SJSA1 (cell line): ENCODE results near the gene PFAS. TPM values are rescaled to one million over a fixed set of nuclear protein-coding genes. Genes with fewer than 3 reads are reported as not detected.

Experiments
- DNase-seq, 2 experiments: peaks; one replicate each; pipeline ENCODE4 v3.0.0-alpha.2; 2015 to 2020; ENCODE audit warnings: low spot score in 2 of 2, low read depth in 1 of 2
- H3K27ac ChIP-seq: fragments of 250-450 bp; sonication (Bioruptor Pico); 2 replicates; pipeline ENCODE4 v1.5.1; 2020; ENCODE audit warnings: mild to moderate bottlenecking, moderate library complexity
- H3K27me3 ChIP-seq: fragments of 250-450 bp; sonication (Bioruptor Pico); replicated peaks from 2 replicates; pipeline ENCODE4 v1.5.1; 2020; ENCODE audit warnings: mild to moderate bottlenecking, moderate library complexity
- H3K36me3 ChIP-seq: fragments of 250-450 bp; sonication (Bioruptor Pico); 2 replicates; pipeline ENCODE4 v1.5.1; 2020; ENCODE audit warnings: mild to moderate bottlenecking
- H3K4me1 ChIP-seq: fragments of 250-450 bp; sonication (Bioruptor Pico); replicated peaks from 2 replicates; pipeline ENCODE4 v1.6.1; 2021; ENCODE audit warnings: mild to moderate bottlenecking
- H3K4me3 ChIP-seq: fragments of 250-450 bp; sonication (Bioruptor Pico); 2 replicates; pipeline ENCODE4 v1.5.1; 2020; ENCODE audit warnings: mild to moderate bottlenecking
- H3K9me3 ChIP-seq: fragments of 250-450 bp; sonication (Bioruptor Pico); replicated peaks from 2 replicates; pipeline ENCODE4 v1.5.1; 2020; ENCODE audit warnings: mild to moderate bottlenecking
- total RNA-seq: library from RNA; depleted of rRNA; stranded (reverse); fragments of >200 nt; shearing (Covaris generic); gene quantifications from 2 replicates; pipeline ENCODE4 v1.2.3, GENCODE V29; 2014; rRNA removed

The PFAS gene
- total RNA-seq, 1 experiment from 2014 or later, result 29.3 TPM

DNA sequence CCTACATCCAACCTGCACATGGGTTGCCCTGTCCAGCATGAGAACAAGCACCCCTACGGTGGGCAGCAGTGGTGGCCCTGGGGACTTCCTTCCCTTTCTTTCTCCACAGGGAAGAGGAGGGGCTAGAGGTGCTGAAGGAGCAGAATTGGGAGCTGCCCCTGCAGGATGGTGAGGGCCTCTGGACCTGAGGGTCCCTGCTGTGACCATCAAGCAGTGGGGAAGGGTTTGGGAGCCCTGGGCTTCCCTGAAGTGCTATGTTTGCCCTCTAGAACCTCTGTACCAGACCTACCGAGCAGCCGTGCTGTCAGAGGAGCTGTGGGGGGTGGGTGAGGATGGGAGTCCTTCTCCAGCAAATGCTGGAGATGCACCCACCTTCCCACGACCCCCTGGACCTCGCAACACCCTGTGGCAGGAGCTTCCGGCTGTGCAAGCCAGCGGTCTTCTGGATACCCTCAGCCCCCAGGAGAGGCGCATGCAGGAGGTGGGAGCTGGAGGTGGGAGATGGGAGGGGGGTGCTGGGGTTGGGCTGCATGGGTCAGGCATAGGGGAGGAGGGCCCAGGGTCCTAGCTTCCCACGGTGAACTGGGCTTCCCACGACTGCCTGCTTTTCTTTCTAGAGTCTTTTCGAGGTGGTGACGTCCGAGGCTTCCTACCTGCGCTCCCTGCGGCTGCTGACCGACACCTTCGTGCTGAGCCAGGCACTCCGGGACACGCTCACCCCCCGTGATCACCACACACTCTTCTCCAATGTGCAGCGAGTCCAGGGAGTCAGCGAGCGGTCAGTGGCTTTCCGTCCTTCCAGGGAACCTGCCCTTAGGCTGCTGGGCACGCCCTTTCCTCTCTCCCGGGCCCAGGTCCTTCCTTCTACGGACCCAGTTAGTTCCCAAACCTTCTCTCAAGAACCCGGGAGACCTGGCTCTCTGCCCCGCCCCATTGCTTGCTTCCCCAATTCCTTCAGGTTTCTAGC lies 66.0 kb downstream of the PFAS start:
- H3K4me3 ChIP-seq, result no peak overlapping the region
- H3K27me3 ChIP-seq, result peaks cover 22% of the 10 kb centered on the region
- no peaks in the 10 kb centered on the region for H3K4me1 ChIP-seq
- H3K36me3 ChIP-seq, result no peaks in the 10 kb centered on the region
- H3K9me3 ChIP-seq, result no peaks in the 10 kb centered on the region
- no peak overlapping the region for H3K27ac ChIP-seq
- no peak for DNase-seq

DNA sequence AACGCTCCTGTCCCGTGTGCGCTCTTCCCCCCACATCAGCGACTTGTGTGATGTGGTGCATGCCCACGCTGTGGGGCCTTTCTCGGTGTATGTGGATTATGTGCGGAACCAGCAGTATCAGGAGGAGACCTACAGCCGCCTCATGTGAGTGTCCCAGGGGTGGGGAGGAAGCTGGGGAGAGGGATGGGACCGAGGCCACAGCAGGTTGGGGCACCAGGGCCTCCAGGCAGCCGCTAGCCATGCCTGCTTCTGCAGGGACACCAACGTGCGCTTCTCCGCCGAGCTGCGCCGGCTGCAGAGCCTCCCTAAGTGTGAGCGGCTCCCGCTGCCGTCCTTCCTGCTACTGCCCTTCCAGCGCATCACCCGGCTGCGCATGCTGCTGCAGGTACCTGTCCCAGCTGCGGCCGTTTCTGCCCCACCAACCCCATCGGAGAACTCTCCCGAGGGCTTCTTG lies 66.7 kb downstream of the PFAS start:
- Histone ChIP-seq H3K27ac (no peak overlapping the region), H3K9me3 (no peaks in the 10 kb centered on the region), H3K4me3 (no peak overlapping the region), H3K36me3 (no peaks in the 10 kb centered on the region), H3K27me3 (peaks cover 22% of the 10 kb centered on the region), H3K4me1 (no peaks in the 10 kb centered on the region)
- no peak for DNase-seq

GRCh38 chr17:8318010-8318935 lies 69.2 kb downstream of the PFAS start:
- Histone ChIP-seq H3K27ac (no peak overlapping the region), H3K27me3 (peaks cover 14% of the 10 kb centered on the region)

More at GRCh38 chr17:8318010-8318935, 69.2 kb downstream of the PFAS start:
- H3K36me3 ChIP-seq, result no peaks in the 10 kb centered on the region
- no peaks in the 10 kb centered on the region for H3K9me3 ChIP-seq
- H3K4me1 ChIP-seq, result no peaks in the 10 kb centered on the region
- no peak for DNase-seq
- H3K4me3 ChIP-seq, result no peak overlapping the region

Other genes with a start within 250 kb of the PFAS start
- gene GUCY2D, start 246.7 kb upstream of the PFAS start, total RNA-seq, result not detected in 2 replicates
- not detected in 2 replicates for gene ALOX15B, start 210.2 kb upstream of the PFAS start, total RNA-seq
- not detected in 2 replicates for gene ALOX12B, start 161.6 kb upstream of the PFAS start, total RNA-seq
- not detected in 2 replicates for gene ALOXE3, start 130.8 kb upstream of the PFAS start, total RNA-seq
- not detected in 2 replicates for gene HES7, start 125.2 kb upstream of the PFAS start, total RNA-seq
- 1.0 and 8.3 TPM in 2 replicates for gene PER1, start 96.9 kb upstream of the PFAS start, total RNA-seq
- gene VAMP2, start 86.3 kb upstream of the PFAS start, total RNA-seq, result 2.9 and 9.7 TPM in 2 replicates
- gene TMEM107, start 72.9 kb upstream of the PFAS start, total RNA-seq, result 11.5 and 15.9 TPM in 2 replicates
- 4.3 and 7.4 TPM in 2 replicates for gene BORCS6, start 59.1 kb upstream of the PFAS start, total RNA-seq
- gene AURKB, start 38.7 kb upstream of the PFAS start, total RNA-seq, result 99.7 and 119 TPM in 2 replicates
- gene CTC1, start 1.2 kb upstream of the PFAS start, total RNA-seq, result 0.60 and 1.3 TPM in 2 replicates
- 7.6 and 12.7 TPM in 2 replicates for gene RANGRF, start 39.4 kb downstream of the PFAS start, total RNA-seq
- gene SLC25A35, start 46.1 kb downstream of the PFAS start, total RNA-seq, result 0.74 TPM in 1 of 2 replicates, not detected in the other
- not detected in 2 replicates for gene ARHGEF15, start 61.0 kb downstream of the PFAS start, total RNA-seq
- not detected in 2 replicates for gene ODF4, start 90.6 kb downstream of the PFAS start, total RNA-seq
- 2,200 and 2,622 TPM in 2 replicates for gene RPL26, start 133.9 kb downstream of the PFAS start, total RNA-seq
- not detected in 2 replicates for gene RNF222, start 148.5 kb downstream of the PFAS start, total RNA-seq
- gene NDEL1, start 186.6 kb downstream of the PFAS start, total RNA-seq, result 39.6 and 49.7 TPM in 2 replicates